Right renal cortex interstitium (tissue), 3 donors: ENCODE data around the gene KCNQ1. TPM values are rescaled to one million over a fixed set of nuclear protein-coding genes. Genes with fewer than 3 reads are reported as not detected.

Experiments used
- DNase-seq, 3 donors: peaks; one replicate each; pipeline ENCODE4 v3.0.0-alpha.2; 2013; ENCODE audit warnings: low read depth in 3 of 3, low spot score in 2 of 3
- polyA plus RNA-seq, 3 donors: library from polyadenylated mRNA; unstranded; fragments of 120-200 nt; gene quantifications; one replicate each; pipeline ENCODE4 v1.2.1, GENCODE V29; 2013; ENCODE audit not compliant: insufficient read length in 3 of 3

Gene KCNQ1
- polyA plus RNA-seq, 3 donors, result 8.4 to 11.8 (median 10.2) TPM

- DNase-seq, result no peak
Measured at GRCh38 chr11:2853997-2854560, 409.3 kb downstream of the KCNQ1 start.

GRCh38 chr11:2855162-2855561, 410.4 kb downstream of the KCNQ1 start:
- DNase-seq, result no peak

GRCh38 chr11:2857276-2857675, 412.5 kb downstream of the KCNQ1 start:
- DNase-seq, result no peak

DNA sequence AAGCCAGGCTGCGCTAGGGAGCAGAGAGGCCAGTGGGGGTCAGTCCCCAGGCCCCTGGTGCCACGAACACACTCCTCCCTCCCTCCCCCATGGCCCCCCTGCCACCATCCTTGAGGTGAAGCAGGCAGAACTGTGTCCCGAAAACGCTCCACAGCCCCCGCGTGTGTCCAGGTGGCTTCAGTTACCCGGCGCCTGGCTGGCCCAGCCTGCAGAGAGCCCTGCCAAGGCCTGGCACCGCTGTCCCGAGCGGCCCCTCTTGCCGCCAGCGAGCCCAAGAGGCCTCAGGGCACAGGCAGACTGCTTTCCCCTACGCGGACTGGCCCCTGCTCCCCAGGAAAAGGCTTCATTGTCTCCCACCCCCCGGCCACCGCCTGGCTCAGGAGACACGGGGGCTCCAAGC, 413.1 kb downstream of the KCNQ1 start:
- DNase-seq, result no peak

- no peak for DNase-seq
Measured at GRCh38 chr11:2858995-2859698, 414.3 kb downstream of the KCNQ1 start.

DNA sequence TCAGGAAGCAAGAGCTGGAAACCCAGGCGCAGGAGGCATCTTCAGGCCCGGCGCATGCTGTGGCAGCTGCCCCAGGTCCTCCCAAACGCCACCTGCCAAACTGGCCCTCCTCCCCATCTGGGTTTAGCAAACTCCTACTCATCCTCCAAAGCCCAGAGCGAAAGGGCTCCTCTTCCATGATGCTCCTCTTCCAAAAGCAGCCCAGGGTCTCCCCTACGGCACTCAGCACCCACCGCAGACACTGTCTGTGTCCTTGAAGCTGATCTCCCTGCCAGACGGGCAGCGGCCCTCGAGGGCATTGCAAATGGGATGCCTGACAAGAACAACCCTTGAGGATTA, 414.9 kb downstream of the KCNQ1 start:
- DNase-seq, result no peak

DNA sequence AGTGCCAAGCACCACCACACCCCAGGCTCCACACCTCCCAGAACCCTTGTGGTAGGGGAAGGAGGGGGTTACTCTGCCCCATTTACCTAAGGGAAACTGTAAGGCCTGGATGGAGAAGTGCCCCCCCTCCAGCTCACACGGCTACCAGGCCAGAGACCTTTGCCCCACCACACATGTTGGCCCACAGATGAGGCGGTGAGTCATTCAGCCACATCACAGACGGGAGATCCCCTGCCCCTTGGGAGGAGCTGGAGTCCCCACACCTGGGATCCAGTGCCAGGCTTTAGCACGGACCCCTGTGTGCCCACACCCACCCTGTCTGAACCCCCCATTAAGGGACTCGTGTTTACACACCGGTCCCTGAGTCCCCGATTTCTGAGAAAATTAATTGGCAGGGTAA, 415.8 kb downstream of the KCNQ1 start:
- no peak for DNase-seq

DNA sequence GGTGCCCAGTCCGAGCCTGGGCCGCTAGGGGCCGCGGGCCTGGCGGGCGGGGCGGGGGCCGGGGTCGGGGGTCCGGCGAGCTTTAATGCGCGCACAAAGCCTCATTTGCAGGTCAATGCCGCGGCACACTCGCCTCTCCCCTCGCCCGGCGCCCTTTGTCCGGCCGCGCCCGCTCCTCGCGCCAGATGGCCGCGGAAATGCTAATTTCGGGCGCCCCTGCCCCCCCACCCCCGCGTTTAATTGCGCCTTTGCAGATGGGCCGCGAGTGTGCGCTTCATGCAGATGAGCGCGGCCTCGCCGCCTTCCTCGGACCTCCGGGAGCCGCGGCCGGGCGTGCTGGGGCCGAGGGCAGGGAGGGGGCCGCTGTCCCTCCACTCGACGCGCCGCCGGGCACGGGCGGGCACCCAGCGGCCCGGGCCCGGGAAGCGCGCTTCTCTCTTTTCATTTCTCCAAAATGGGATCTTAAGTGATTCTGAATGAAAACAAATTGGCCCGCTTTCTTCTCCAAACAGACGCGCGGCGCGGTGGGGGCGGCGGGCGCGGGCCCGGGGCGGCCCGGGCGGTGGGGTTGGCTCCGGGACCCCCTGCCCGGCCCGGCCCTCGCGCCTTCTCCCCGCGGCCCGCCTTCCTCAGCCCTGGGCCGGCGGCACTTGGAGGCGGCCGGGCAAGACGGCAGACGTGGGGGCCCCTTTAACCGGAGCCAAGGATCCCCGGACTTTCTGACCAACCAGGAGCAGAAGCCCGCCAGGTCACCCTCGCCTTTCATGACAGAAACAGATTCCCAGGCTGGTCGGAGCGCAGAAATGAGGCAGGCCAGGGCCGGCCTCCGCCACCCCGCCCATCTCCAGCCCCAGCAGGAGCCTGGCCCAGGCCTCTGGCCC, 417.8 kb downstream of the KCNQ1 start:
- no peak for DNase-seq

GRCh38 chr11:2863276-2863618, 418.4 kb downstream of the KCNQ1 start:
- DNase-seq, result no peak

GRCh38 chr11:2864901-2865300, 420.1 kb downstream of the KCNQ1 start:
- DNase-seq, result no peak

- DNase-seq, result no peak
Measured at GRCh38 chr11:2865922-2866577, 421.2 kb downstream of the KCNQ1 start.

- DNase-seq, result no peak
Measured at GRCh38 chr11:2867142-2867541, 422.3 kb downstream of the KCNQ1 start.

- DNase-seq, result no peak
Measured at GRCh38 chr11:2867722-2868505, 423.1 kb downstream of the KCNQ1 start.

- DNase-seq, result no peak
Measured at GRCh38 chr11:2868506-2869133, 423.8 kb downstream of the KCNQ1 start.

- DNase-seq, result no peak
Measured at GRCh38 chr11:2869134-2869526, 424.3 kb downstream of the KCNQ1 start.

- DNase-seq, result no peak
Measured at GRCh38 chr11:2869561-2870427, 425.0 kb downstream of the KCNQ1 start.

DNA sequence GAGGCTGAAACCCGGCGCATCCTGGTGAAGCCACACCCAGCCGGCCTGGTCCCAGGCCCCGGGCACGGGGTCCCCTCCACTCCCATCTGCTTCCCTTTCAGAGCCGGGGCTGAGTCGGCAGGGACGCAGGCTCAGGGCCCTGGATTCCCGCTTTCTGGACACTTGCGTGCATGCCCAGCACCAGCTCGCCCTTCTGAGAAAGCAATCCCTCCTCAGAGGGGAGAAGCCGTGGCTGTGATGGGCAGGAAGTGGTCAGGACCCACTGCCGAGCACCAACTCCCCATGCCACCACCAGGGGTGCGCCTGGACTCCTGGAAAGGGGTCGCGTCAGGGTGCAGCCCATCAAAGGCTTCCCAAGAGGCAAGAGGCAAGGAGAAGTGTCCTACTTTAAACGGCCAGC, 425.7 kb downstream of the KCNQ1 start:
- no peak for DNase-seq

DNA sequence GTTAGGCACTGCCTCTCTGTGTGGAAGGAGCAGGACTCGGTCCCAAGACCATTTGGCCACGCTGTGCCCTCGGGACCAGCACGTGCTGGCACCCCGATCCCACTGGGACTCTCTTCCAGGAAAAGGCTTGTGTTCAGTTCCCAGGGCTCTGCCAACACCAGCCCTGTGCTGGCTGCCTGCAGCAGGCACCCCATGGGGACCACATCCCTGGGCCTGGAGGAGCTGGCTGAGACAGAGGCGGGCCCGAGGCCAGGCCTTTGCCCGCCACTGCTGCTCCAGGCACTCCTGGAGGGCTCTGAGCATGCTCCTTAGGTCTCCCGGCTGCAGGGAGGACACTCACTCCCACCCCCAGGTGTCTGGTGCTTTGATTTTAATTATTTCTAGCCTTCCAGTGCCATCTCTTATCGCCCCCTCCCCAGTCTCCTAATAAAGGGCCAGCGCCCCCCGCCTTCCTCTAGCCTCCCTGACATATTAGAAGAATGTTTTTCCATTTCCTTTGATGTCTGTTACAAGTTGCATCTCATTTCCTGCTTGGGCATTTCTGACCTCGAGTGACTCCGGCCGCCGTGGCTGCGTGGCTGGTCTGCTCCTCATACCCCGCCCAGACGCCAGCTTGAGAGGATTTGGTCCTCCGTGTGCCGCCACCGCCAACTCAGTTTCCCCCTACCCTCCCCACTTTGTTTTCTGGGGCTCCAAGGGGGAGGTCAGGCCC, 426.3 kb downstream of the KCNQ1 start:
- no peak for DNase-seq

DNA sequence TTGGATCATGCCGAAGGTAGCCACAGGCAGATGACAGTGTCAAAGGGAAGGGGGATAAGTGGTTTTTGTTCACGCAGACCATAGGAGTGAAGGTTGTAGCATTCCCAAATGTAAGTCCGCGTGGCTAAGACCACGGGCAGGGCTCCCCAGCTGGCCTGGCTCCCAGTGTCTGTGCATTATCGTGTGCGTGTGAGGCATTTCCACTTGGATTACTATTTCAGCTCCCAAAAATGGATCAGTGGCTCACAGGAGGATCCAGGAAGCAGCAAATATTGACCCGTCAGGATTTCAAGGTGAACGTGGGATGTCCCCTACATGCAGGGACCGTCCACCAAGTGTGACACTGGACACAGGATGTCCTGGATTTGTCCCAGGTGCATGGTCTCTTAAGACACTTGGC, 430.2 kb downstream of the KCNQ1 start:
- no peak for DNase-seq
